Dendritic cell treated with granulocyte-macrophage colony-stimulating factor and Interleukin-4, amounts not matched to agents 40 ng/mL and 50 ng/mL, for 4 days (primary cell): ENCODE results near the gene PNKP.

Experiments used
- H3K27ac Mint-ChIP-seq: one replicate; pipeline ENCODE4 v1.8.0; 2022; ENCODE audit warnings: mild to moderate bottlenecking, mixed read lengths
- H3K27me3 Mint-ChIP-seq: one replicate; pipeline ENCODE4 v1.8.0; 2022; ENCODE audit warnings: mild to moderate bottlenecking, mixed read lengths
- H3K36me3 Mint-ChIP-seq: one replicate; pipeline ENCODE4 v1.8.0; 2022; ENCODE audit warnings: low read depth, mixed read lengths
- H3K4me1 Mint-ChIP-seq: one replicate; pipeline ENCODE4 v1.8.0; 2022; ENCODE audit warnings: low read depth, mixed read lengths
- H3K4me3 Mint-ChIP-seq: one replicate; pipeline ENCODE4 v1.8.0; 2022; ENCODE audit warnings: mild to moderate bottlenecking, moderate library complexity, mixed read lengths
- H3K9me3 Mint-ChIP-seq: one replicate; pipeline ENCODE4 v1.8.0; 2022; ENCODE audit warnings: mixed read lengths
- intact Hi-C: fragments of 100-400 bp; cut with micrococcal nuclease; formaldehyde crosslinking; loops from one replicate; pipeline ENCODE4 v1.15.0; 2022

PNKP gene

GRCh38 chr19:49863254-49863934 lies 4.0 kb downstream of the PNKP start:
- Mint-ChIP-seq H3K27ac (no peak overlapping the region), H3K27me3 (no peaks in the 10 kb centered on the region), H3K9me3 (no peaks in the 10 kb centered on the region), H3K36me3 (peaks cover 95% of the 10 kb centered on the region), H3K4me3 (no peak overlapping the region), H3K4me1 (peaks cover 45% of the 10 kb centered on the region)
- intact Hi-C loops, result no loop called here

- Mint-ChIP-seq H3K9me3 (no peaks in the 10 kb centered on the region), H3K27me3 (no peaks in the 10 kb centered on the region), H3K4me3 (no peak overlapping the region), H3K4me1 (peaks cover 45% of the 10 kb centered on the region), H3K36me3 (peaks cover 100% of the 10 kb centered on the region), H3K27ac (no peak overlapping the region)
- intact Hi-C loops, result no loop called here
Observed at GRCh38 chr19:49862391-49863253, 4.8 kb downstream of the PNKP start.

GRCh38 chr19:49861541-49862378 lies 5.6 kb downstream of the PNKP start:
- H3K27me3 Mint-ChIP-seq, result no peaks in the 10 kb centered on the region
- intact Hi-C loops, result no loop called here

GRCh38 chr19:49861107-49861506 lies 6.3 kb downstream of the PNKP start:
- Mint-ChIP-seq H3K4me3 (no peak overlapping the region), H3K27me3 (no peaks in the 10 kb centered on the region), H3K9me3 (no peaks in the 10 kb centered on the region), H3K4me1 (peaks cover 36% of the 10 kb centered on the region), H3K36me3 (peaks cover 100% of the 10 kb centered on the region), H3K27ac (no peak overlapping the region)
- intact Hi-C loops, result no loop called here

More at GRCh38 chr19:49861541-49862378, 5.6 kb downstream of the PNKP start:
- H3K4me1 Mint-ChIP-seq, result peaks cover 43% of the 10 kb centered on the region
- peaks cover 100% of the 10 kb centered on the region for H3K36me3 Mint-ChIP-seq
- H3K27ac Mint-ChIP-seq, result no peak overlapping the region
- no peak overlapping the region for H3K4me3 Mint-ChIP-seq
- H3K9me3 Mint-ChIP-seq, result no peaks in the 10 kb centered on the region

GRCh38 chr19:49860336-49861102 lies 6.9 kb downstream of the PNKP start:
- intact Hi-C loops, result no loop called here
- Mint-ChIP-seq H3K4me3 (no peak overlapping the region), H3K4me1 (peaks cover 33% of the 10 kb centered on the region), H3K36me3 (peaks cover 100% of the 10 kb centered on the region), H3K27me3 (no peaks in the 10 kb centered on the region), H3K27ac (no peak overlapping the region), H3K9me3 (no peaks in the 10 kb centered on the region)

- Mint-ChIP-seq H3K27ac (no peak overlapping the region), H3K4me3 (no peak overlapping the region), H3K4me1 (peaks cover 31% of the 10 kb centered on the region), H3K27me3 (no peaks in the 10 kb centered on the region), H3K9me3 (no peaks in the 10 kb centered on the region), H3K36me3 (peaks cover 100% of the 10 kb centered on the region)
- intact Hi-C loops, result no loop called here
Observed at GRCh38 chr19:49859682-49860335, 7.6 kb downstream of the PNKP start.

GRCh38 chr19:49858088-49858985 lies 9.0 kb downstream of the PNKP start:
- H3K9me3 Mint-ChIP-seq, result no peaks in the 10 kb centered on the region
- no peak overlapping the region for H3K4me3 Mint-ChIP-seq
- intact Hi-C loops, result no loop called here
- no peak overlapping the region for H3K27ac Mint-ChIP-seq
- H3K4me1 Mint-ChIP-seq, result peaks cover 28% of the 10 kb centered on the region
- H3K27me3 Mint-ChIP-seq, result no peaks in the 10 kb centered on the region
- H3K36me3 Mint-ChIP-seq, result peaks cover 87% of the 10 kb centered on the region

- no peak overlapping the region for H3K27ac Mint-ChIP-seq
- intact Hi-C loops, result no loop called here
- peaks cover 27% of the 10 kb centered on the region for H3K4me1 Mint-ChIP-seq
- peaks cover 81% of the 10 kb centered on the region for H3K36me3 Mint-ChIP-seq
- no peak overlapping the region for H3K4me3 Mint-ChIP-seq
- H3K9me3 Mint-ChIP-seq, result no peaks in the 10 kb centered on the region
- peaks cover under 1% of the 10 kb centered on the region for H3K27me3 Mint-ChIP-seq
Observed at GRCh38 chr19:49857838-49858087, 9.6 kb downstream of the PNKP start.

- peaks cover 32% of the 10 kb centered on the region for H3K4me1 Mint-ChIP-seq
- H3K4me3 Mint-ChIP-seq, result no peak overlapping the region
- peaks cover 6% of the 10 kb centered on the region for H3K27me3 Mint-ChIP-seq
- peaks cover 76% of the 10 kb centered on the region for H3K36me3 Mint-ChIP-seq
- H3K27ac Mint-ChIP-seq, result no peak overlapping the region
- intact Hi-C loops, result no loop called here
- no peaks in the 10 kb centered on the region for H3K9me3 Mint-ChIP-seq
Observed at GRCh38 chr19:49857061-49857837, 10.1 kb downstream of the PNKP start.

- no peak overlapping the region for H3K4me3 Mint-ChIP-seq
- H3K27me3 Mint-ChIP-seq, result peaks cover 12% of the 10 kb centered on the region
- no peaks in the 10 kb centered on the region for H3K9me3 Mint-ChIP-seq
- H3K27ac Mint-ChIP-seq, result no peak overlapping the region
- intact Hi-C loops, result no loop called here
- H3K36me3 Mint-ChIP-seq, result peaks cover 76% of the 10 kb centered on the region
- peaks cover 36% of the 10 kb centered on the region for H3K4me1 Mint-ChIP-seq
Observed at GRCh38 chr19:49856574-49857021, 10.8 kb downstream of the PNKP start.

GRCh38 chr19:49855676-49856573 lies 11.5 kb downstream of the PNKP start:
- Mint-ChIP-seq H3K27ac (no peak overlapping the region), H3K9me3 (no peaks in the 10 kb centered on the region), H3K4me1 (peaks cover 33% of the 10 kb centered on the region), H3K4me3 (no peak overlapping the region), H3K27me3 (peaks cover 12% of the 10 kb centered on the region), H3K36me3 (peaks cover 71% of the 10 kb centered on the region)
- intact Hi-C loops, result no loop called here
